Posterior cingulate gyrus (tissue), 11 donors: ENCODE results near the gene DNMT3B.
"Not testable (repeated sequence)": the region's sequence is repeated elsewhere in the genome, so short reads cannot be mapped to it uniquely, and the experiment has no call there.

Experiments
- DNase-seq, 10 donors: peaks; one replicate each; pipeline versions ENCODE4 v3.0.0 to v3.0.0-alpha.2; 2020 to 2021; ENCODE audit warnings: mixed read lengths in 3 of 10
- intact Hi-C: fragments of 100-400 bp; cut with DNase I; formaldehyde crosslinking; loops from one replicate; pipeline ENCODE4 v1.15.1; 2023

Gene DNMT3B

DNA sequence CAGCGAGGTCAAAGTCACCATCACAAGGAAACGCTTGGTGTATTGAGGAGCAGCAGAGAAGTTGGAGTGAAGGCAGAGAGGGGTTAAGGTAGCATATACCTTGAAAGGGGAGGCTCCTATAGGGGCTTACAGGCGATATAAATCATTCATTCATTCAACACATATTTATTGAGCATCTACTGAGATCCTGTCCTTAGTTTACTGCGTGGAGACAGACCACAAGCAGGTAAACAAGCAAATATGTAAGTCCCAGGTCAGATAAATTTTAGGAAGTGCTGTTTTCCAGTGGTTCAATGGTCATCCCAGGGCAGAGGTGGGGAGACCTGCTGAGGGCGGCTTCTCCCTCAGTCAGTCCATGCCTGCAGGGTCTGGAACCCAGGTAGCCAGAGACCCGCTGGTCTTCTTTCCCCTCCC is 761 bp upstream of the DNMT3B start:
- intact Hi-C loops: no loop called here

DNA sequence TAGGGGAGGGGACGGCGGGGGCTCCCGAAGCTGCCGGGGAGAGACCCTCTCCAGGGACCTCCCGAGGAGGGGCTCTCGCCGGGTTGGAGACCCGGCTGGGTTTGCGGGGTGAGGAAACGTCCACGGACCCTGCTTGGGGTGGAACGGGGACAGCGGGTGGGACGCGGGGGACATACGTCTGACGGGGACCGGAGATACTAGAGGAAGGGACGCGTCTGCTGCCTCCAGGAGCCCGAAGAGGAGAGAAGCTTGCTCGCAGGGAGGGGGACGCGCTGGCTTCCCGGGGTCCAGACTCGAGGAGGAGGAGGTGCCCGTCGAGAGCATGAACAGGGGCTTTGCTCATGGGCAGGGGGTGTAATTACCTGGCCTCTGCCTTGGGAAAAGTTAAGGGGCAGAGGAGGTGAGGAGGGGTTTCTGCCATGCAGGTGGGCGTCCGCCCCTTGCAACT is 593 bp downstream of the DNMT3B start:
- DNase-seq: peak in 3 of 10 donors; percentile 65 to 83 (median 80)
- intact Hi-C loops: no loop called here

More for the DNA sequence above, 761 bp upstream of the DNMT3B start:
- no peak for DNase-seq

GRCh38 chr20:32763202-32764004 is 1.2 kb downstream of the DNMT3B start:
- intact Hi-C loops: no loop called here
- peak in 3 of 10 donors; percentile 31 to 85 (median 72) for DNase-seq

- intact Hi-C loops: no loop called here
- DNase-seq: peak in 2 of 10 donors; percentile 4 to 14
Measured at GRCh38 chr20:32764005-32764960, 2.1 kb downstream of the DNMT3B start.

DNA sequence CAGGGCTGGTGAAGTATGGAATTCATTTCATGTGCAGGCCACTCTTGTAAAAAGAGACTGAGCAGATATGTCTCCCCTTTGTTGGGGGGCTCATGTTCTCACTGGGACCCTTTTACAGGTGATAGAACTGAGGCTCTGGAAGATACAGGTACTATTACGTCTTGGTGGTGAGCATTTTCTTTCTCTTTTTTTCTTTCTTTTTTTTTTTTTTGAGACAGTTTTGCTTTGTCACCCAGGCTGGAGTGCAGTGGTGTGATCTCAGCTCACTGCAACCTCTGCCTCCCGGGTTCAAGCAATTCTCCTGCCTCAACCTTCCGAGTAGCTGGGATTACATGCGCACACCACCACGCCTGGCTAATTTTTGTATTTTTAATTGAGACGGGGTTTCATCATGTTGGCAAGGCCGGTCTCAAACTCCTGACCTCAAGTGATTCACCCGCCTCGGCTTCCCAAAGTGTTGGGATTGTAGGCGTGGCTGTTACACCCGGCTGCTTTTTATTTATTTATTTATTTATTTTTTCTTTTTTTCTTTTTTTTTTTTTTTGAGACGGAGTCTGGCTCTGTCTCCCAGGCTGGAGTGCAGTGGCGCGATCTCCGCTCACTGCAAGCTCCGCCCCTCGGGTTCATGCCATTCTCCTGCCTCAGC is 3.2 kb downstream of the DNMT3B start:
- DNase-seq: peak in 3 of 10 donors; percentile 12 to 50 (median 37)
- intact Hi-C loops: not testable (repeated sequence)

GRCh38 chr20:32767418-32768198 is 5.4 kb downstream of the DNMT3B start:
- peak in 2 of 10 donors; percentile 42 to 46 for DNase-seq
- intact Hi-C loops: no loop called here

- intact Hi-C loops: loop anchor here (10.0 kb wide), 1 partner anchor 97 kb away; the partner anchor contains the start of gene C20orf203
- no peak for DNase-seq
Measured at GRCh38 chr20:32772046-32772445, 9.9 kb downstream of the DNMT3B start.

DNA sequence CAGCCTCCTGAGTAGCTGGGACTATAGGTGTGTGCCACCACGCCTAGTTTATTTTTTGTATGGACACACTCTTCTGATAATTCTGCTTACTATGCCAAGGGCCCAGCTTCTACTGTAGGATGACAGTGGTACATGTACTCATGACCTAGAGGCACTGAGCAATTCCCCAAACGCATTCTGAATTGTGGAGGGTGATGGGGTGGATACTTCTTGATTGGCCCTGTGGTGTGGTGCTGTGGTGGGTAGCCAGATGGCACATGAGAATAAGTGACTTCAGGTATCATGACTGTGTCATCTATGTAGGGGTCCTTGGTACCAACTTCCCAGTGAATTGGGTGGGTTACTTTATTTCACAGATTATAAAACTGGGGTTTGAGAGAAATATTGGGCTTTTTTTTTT is 11.0 kb downstream of the DNMT3B start:
- peak in 1 of 10 donors; percentile 14 for DNase-seq
- intact Hi-C loops: loop anchor here (10.0 kb wide), 1 partner anchor 98 kb away; the partner anchor contains the start of gene C20orf203

GRCh38 chr20:32773855-32774254 is 11.7 kb downstream of the DNMT3B start:
- intact Hi-C loops: loop anchor here (10.0 kb wide), 1 partner anchor 99 kb away; the partner anchor contains the start of gene C20orf203
- DNase-seq: peak in 2 of 10 donors; percentile 51 to 54

DNA sequence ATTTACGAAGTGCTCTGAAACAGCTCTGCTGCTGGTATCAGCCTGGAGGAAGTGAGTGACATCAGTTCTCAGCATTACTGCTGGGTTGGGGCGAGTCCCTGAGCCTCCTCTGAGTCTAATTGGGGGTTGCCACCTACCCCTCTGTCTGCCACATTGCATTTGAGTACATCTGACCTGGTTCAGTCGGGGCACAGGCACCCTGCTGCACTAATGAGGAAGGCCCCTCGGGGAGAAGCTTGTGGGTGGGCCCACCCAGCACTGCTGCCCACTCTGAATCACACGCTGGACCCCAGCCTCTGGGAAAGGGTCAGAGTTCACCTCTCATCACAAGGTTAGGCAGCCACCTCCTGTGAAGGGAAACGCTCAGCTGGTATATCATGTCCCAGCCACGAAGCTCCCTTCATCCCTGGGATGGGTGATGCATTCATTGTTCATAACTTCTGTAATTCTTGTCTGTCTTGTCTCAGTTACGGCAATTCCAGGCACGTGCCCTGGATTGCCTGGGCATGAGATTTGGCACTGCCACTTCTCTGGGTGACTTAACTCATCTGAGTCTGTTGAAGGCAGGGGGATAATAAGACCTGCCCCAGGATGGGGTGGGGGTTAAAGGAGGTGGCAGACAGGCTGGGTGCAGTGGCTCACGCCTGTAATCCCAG is 13.3 kb downstream of the DNMT3B start:
- intact Hi-C loops: loop anchor here (10.0 kb wide), 1 partner anchor 101 kb away; the partner anchor contains the start of gene C20orf203
- DNase-seq: peak in 1 of 10 donors; percentile 68

GRCh38 chr20:32777177-32777956 is 15.2 kb downstream of the DNMT3B start:
- peak in 1 of 10 donors; percentile 37 for DNase-seq
- intact Hi-C loops: loop anchor here (10.0 kb wide), 1 partner anchor 103 kb away; the partner anchor contains the start of gene C20orf203

- intact Hi-C loops: loop anchor here (10.0 kb wide), 1 partner anchor 105 kb away; the partner anchor contains the start of gene C20orf203
- DNase-seq: peak in 2 of 10 donors; percentile 44 to 75
Measured at GRCh38 chr20:32779500-32780211, 17.5 kb downstream of the DNMT3B start.

GRCh38 chr20:32780278-32780677 is 18.1 kb downstream of the DNMT3B start:
- intact Hi-C loops: no loop called here
- no peak for DNase-seq

DNA sequence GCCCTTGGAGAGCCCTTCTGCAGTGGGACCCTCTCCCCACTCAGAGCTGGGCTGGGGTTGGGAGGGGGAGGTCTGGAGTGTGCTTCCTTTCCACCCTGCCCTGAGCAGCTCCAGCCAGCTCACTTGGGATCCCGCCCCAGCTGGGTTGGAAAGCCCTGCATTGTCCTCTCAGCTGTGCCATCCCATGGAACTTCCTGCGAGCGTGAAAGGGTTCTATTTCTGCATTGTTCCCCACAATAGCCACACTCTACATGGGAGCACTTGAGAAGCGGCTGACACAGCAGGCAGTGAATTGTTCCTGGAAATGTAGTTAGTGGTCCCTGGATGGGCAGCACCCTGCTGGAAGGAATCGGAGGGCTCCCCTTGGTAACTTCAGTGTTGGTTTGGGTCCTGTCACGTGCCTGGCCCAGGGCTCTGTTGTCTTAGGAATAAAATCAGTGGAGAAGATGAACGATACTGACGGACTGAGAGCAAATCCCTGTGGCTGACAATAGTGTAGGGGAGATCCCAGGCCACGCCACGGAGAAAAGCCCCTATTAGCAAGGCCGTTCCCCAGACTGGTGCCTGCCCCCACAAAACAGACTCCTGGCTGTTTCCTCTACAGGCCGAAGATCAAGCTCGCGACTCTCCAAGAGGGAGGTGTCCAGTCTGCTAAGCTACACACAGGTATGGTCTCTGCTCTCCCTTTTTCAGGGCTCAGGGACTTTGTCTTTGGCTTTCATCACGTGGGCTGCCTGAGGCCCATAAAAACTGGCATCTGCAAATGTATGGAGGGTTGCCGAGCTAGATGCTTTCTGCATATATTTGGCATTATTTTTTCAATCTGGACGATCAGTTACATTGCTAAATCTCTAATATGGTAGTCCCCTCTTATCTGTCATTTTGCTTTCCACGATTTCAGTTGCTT is 18.8 kb downstream of the DNMT3B start:
- intact Hi-C loops: no loop called here
- peak in 7 of 10 donors; percentile 32 to 93 (median 61) for DNase-seq

DNA sequence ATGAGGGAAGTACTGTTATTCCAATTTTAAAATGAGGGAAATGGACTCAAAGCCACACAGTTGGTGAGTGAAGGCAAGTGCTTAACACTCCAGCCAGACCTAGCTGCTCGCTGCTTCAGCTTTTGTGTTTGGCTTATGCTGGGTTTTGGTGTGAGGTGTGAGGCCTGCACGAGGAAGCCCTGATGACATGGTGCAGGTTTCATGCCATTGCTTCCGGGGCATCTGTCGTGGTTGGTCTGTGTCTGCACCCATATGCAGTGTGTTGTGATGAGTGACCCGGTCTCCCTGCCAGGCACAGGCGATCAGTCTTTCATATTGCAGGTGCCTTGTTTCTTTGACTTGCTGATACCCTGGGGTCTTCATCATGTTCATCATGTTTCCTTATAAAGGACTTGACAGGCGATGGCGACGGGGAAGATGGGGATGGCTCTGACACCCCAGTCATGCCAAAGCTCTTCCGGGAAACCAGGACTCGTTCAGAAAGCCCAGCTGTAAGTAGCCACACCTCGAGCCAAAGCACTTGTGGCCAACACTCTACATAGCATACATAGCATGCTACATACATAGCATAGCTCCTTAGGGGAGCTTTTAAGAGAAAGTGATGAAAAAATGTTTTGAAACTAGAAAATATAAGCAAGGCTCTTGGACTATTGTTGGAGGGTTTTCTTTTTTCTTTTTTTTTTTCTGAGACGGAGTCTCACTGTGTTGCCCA is 22.3 kb downstream of the DNMT3B start:
- intact Hi-C loops: no loop called here
- peak in 1 of 10 donors; percentile 53 for DNase-seq
